ENCODE data around the gene STRN4.
"Not testable (repeated sequence)": the region's sequence is repeated elsewhere in the genome, so short reads cannot be mapped to it uniquely, and the experiment has no call there.

DNA sequence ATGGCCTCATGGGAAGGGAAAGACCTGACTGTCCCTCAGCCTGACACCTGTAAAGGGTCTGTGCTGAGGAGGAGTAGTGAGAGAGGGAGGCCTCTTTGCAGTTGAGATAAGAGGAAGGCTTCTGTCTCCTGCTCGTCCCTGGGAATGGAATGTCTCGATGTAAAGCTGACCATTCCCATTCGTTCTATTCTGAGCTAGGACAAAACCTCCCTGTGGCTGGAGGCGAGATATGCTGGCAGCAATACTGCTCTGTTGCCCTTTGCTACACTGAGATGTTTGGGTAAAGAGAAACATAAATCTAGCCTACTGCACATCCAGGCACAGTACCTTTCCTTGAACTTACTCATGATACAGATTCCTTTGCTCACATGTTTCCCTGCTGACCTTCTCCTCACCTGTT is 22.5 kb upstream of the STRN4 start:
- TF ChIP-seq, protein P1, sequence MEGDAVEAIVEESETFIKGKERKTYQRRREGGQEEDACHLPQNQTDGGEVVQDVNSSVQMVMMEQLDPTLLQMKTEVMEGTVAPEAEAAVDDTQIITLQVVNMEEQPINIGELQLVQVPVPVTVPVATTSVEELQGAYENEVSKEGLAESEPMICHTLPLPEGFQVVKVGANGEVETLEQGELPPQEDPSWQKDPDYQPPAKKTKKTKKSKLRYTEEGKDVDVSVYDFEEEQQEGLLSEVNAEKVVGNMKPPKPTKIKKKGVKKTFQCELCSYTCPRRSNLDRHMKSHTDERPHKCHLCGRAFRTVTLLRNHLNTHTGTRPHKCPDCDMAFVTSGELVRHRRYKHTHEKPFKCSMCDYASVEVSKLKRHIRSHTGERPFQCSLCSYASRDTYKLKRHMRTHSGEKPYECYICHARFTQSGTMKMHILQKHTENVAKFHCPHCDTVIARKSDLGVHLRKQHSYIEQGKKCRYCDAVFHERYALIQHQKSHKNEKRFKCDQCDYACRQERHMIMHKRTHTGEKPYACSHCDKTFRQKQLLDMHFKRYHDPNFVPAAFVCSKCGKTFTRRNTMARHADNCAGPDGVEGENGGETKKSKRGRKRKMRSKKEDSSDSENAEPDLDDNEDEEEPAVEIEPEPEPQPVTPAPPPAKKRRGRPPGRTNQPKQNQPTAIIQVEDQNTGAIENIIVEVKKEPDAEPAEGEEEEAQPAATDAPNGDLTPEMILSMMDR (conservative IDR thresholded peaks at IDR 0.05; ENCODE audit: low read depth, low read length): not testable (repeated sequence)
- TF ChIP-seq EZH2 (IDR thresholded peaks at IDR 0.05; ENCODE audit: borderline replicate concordance, low read depth, low read length, poor library complexity, severe bottlenecking): not testable (repeated sequence)

All from A673 (cell line).